IMR-90 (cell line): ENCODE measurements around the gene NKAIN2. TPM values are rescaled to one million over a fixed set of nuclear protein-coding genes. Genes with fewer than 3 reads are reported as not detected.
"Not testable (repeated sequence)": the region's sequence is repeated elsewhere in the genome, so short reads cannot be mapped to it uniquely, and the experiment has no call there.

ENCODE experiments used
- ATAC-seq: fragments of 200-7000 bp; cut with Tn5 transposase; 2 replicates; pipeline ENCODE4 v1.9.1; 2020; ENCODE audit warnings: low read depth, mild to moderate bottlenecking, moderate library complexity
- BruUV-seq: library from RNA; stranded (reverse); fragments of 400-500 nt; replicated peaks from 2 replicates; lab custom pipeline; 2021; lab: Mats Ljungman, UMichigan
- CTCF ChIA-PET: fragments of 300-600 bp; formaldehyde crosslinking; extraction: SDS; loops from one replicate; lab custom pipeline; 2021; ENCODE audit warnings: antibody characterized with exemption; lab: Yijun Ruan, JAX
- POLR2A ChIA-PET: fragments of 300-600 bp; sonication (Branson Sonifier 250); formaldehyde crosslinking; loops from one replicate; lab custom pipeline; 2022; ENCODE audit warnings: antibody characterized with exemption; ENCODE audit not compliant: unreplicated experiment; lab: Charles Lee
- DNase-seq: peaks from one replicate; pipeline ENCODE4 v3.0.0; 2013
- H2AFZ ChIP-seq: replicated peaks from 2 replicates; pipeline ENCODE3; 2013; ENCODE audit warnings: low read length, mild to moderate bottlenecking; ENCODE audit not compliant: poor library complexity
- H2AK5ac ChIP-seq: 2 replicates; pipeline ENCODE4 v1.6.1; 2013; ENCODE audit warnings: low read depth, low read length, inconsistent platforms
- H2AK9ac ChIP-seq: replicated peaks from 2 replicates; pipeline ENCODE3; 2013; ENCODE audit warnings: mild to moderate bottlenecking, low read depth, low read length, moderate library complexity; ENCODE audit not compliant: poor library complexity
- H2BK120ac ChIP-seq: 2 replicates; pipeline ENCODE4 v1.6.1; 2013; ENCODE audit warnings: low read depth, low read length, inconsistent platforms
- H2BK15ac ChIP-seq: 3 replicates; pipeline ENCODE4 v1.6.1; 2013; ENCODE audit warnings: low read depth, low read length, inconsistent platforms
- H2BK20ac ChIP-seq: 2 replicates; pipeline ENCODE4 v1.6.1; 2013; ENCODE audit warnings: low read depth, mild to moderate bottlenecking, inconsistent platforms, low read length, moderate library complexity
- H2BK5ac ChIP-seq: 2 replicates; pipeline ENCODE4 v1.6.1; 2013; ENCODE audit warnings: mild to moderate bottlenecking, low read depth, low read length, inconsistent platforms; ENCODE audit not compliant: poor library complexity, severe bottlenecking
- H3K14ac ChIP-seq: replicated peaks from 2 replicates; pipeline ENCODE4 v1.6.1; 2013; ENCODE audit warnings: low read depth, low read length, inconsistent platforms
- H3K18ac ChIP-seq: 2 replicates; pipeline ENCODE4 v1.6.1; 2013; ENCODE audit warnings: low read depth, low read length, control low read depth
- H3K23ac ChIP-seq: 2 replicates; pipeline ENCODE4 v1.6.1; 2013; ENCODE audit warnings: low read depth, low read length, inconsistent platforms
- H3K27ac ChIP-seq: 2 replicates; pipeline ENCODE4 v1.5.1; 2013; ENCODE audit warnings: mild to moderate bottlenecking, control low read depth, low read length; ENCODE audit not compliant: insufficient read depth
- H3K27me3 ChIP-seq: 2 replicates; pipeline ENCODE4 v1.6.1; 2013; ENCODE audit warnings: low read length; ENCODE audit not compliant: control insufficient read depth, insufficient read depth
- H3K36me3 ChIP-seq: 2 replicates; pipeline ENCODE4 v1.6.1; 2013; ENCODE audit warnings: low read length, mixed read lengths; ENCODE audit not compliant: control insufficient read depth, insufficient read depth
- H3K4ac ChIP-seq: 2 replicates; pipeline ENCODE4 v1.6.1; 2013; ENCODE audit warnings: low read depth, low read length, inconsistent platforms
- H3K4me1 ChIP-seq: 2 replicates; pipeline ENCODE4 v1.6.1; 2013; ENCODE audit warnings: low read length, mixed read lengths; ENCODE audit not compliant: control insufficient read depth, insufficient read depth
- H3K4me2 ChIP-seq: 2 replicates; pipeline ENCODE4 v1.6.1; 2013; ENCODE audit warnings: low read depth, mild to moderate bottlenecking, control low read depth, low read length, moderate library complexity
- H3K4me3 ChIP-seq: 2 replicates; pipeline ENCODE4 v1.5.1; 2013; ENCODE audit warnings: low read depth, mild to moderate bottlenecking, control low read depth, low read length, moderate library complexity; ENCODE audit not compliant: insufficient read depth
- H3K56ac ChIP-seq: 2 replicates; pipeline ENCODE4 v1.6.1; 2013; ENCODE audit warnings: low read length, inconsistent platforms; ENCODE audit not compliant: insufficient read depth; ENCODE audit errors: extremely low read depth
- H3K79me1 ChIP-seq, 2 experiments: 2 replicates each; pipeline ENCODE4 v1.6.1; 2013; ENCODE audit warnings: low read length in 2 of 2, inconsistent platforms in 1 of 2, low read depth in 1 of 2
- H3K9ac ChIP-seq: 2 replicates; pipeline ENCODE4 v1.6.1; 2013; ENCODE audit warnings: low read depth, low read length, control low read depth
- H3K9me1 ChIP-seq: 2 replicates; pipeline ENCODE4 v1.6.1; 2013; ENCODE audit warnings: low read length, inconsistent platforms; ENCODE audit not compliant: insufficient read depth
- H3K9me3 ChIP-seq: 2 replicates; pipeline ENCODE4 v1.6.1; 2013; ENCODE audit warnings: low read length; ENCODE audit not compliant: control insufficient read depth, insufficient read depth
- H4K20me1 ChIP-seq: 2 replicates; pipeline ENCODE4 v1.6.1; 2013; ENCODE audit warnings: low read length, inconsistent platforms; ENCODE audit not compliant: insufficient read depth
- H4K5ac ChIP-seq: 2 replicates; pipeline ENCODE4 v1.6.1; 2013; ENCODE audit warnings: mild to moderate bottlenecking, low read depth, low read length, control low read depth
- H4K8ac ChIP-seq, 2 experiments: 2 replicates each; pipeline ENCODE4 v1.6.1; 2013; ENCODE audit warnings: low read depth in 2 of 2, low read length in 2 of 2, control low read depth in 1 of 2, inconsistent platforms in 1 of 2
- H4K91ac ChIP-seq: 2 replicates; pipeline ENCODE4 v1.6.1; 2013; ENCODE audit warnings: low read depth, low read length, inconsistent platforms; ENCODE audit not compliant: insufficient read depth
- CEBPB ChIP-seq: IDR thresholded peaks from 2 replicates; pipeline ENCODE4 v1.6.1; 2012; ENCODE audit warnings: low read depth, low read length, improper control_type of control experiment
- MAZ ChIP-seq: IDR thresholded peaks from 2 replicates; pipeline ENCODE4 v1.6.1; 2012; ENCODE audit warnings: low read depth, mild to moderate bottlenecking, low read length, improper control_type of control experiment, moderate library complexity, borderline replicate concordance
- MXI1 ChIP-seq: IDR thresholded peaks from 2 replicates; pipeline ENCODE4 v1.6.1; 2012; ENCODE audit warnings: low read depth, mild to moderate bottlenecking, low read length, moderate library complexity, borderline replicate concordance
- RFX5 ChIP-seq: IDR thresholded peaks from 2 replicates; pipeline ENCODE4 v1.8.0; 2012; ENCODE audit warnings: low read depth, mild to moderate bottlenecking, low read length, moderate library complexity
- WGBS, 2 experiments: methylation state at CpG; one replicate each; pipeline versions ENCODE4 v1.1.5 to v1.1.7; 2013; ENCODE audit warnings: missing lambda C conversion rate in 2 of 2; ENCODE audit not compliant: insufficient read length in 1 of 2; ENCODE audit errors: extremely low coverage in 2 of 2; 5-methylcytosine and 5-hydroxymethylcytosine counted together
- dilution Hi-C: fragments of 300-500 bp; cut with HindIII; formaldehyde crosslinking; loops from one replicate; pipeline ENCODE4 v1.14.3; 2018; ENCODE audit warnings: low sequenced_read_pairs; ENCODE audit not compliant: unreplicated experiment
- in situ Hi-C: fragments of 300-500 bp; cut with MboI; formaldehyde crosslinking; loops from 3 replicates; pipeline ENCODE4 v1.14.3; 2019; ENCODE audit warnings: low sequenced_read_pairs, inconsistent platforms, mixed read lengths
- intact Hi-C: fragments of 100-400 bp; cut with micrococcal nuclease; formaldehyde crosslinking; loops from 2 replicates; pipeline ENCODE4 v1.10.0; 2022
- polyA plus RNA-seq, 3 experiments: library from polyadenylated mRNA; depleted of rRNA; stranded (reverse); fragments of >200 nt; gene quantifications; 2 replicates each; pipeline ENCODE4 v1.2.3, GENCODE V29; 2012; ENCODE audit warnings: low replicate concordance in 1 of 3
- total RNA-seq: library from RNA; depleted of rRNA; stranded (reverse); fragments of >200 nt; gene quantifications from 2 replicates; pipeline ENCODE4 v1.2.3, GENCODE V29; 2012

NKAIN2 gene
- total and polyA plus RNA-seq, 2 of the 4 experiments (the other 2 are of a cell fraction): not detected

DNA sequence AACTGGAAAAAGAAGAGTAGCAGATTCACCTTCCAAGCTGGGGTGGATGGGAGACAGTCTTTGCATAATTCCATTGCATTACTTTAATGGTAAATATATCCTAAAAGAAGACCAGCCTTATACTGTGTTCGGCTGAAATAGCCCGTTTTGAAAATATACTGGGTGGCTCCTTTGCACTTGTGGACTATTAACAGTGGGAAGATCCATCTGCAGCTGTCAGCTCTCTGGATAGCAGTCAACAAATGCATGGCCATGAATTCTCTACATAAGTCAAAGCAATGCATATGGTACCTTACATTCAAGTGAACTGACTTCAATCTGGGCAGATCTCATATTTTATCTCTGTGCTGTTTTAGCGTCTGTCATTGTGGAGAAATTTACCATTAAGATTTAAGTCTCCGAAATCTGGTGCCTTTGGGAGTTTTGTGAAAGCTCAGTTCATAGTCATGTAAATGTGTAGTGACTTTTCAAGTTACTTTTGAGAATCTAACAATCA is 758.0 kb downstream of the NKAIN2 start:
- TF ChIP-seq RFX5 (no peak), MAZ (no peak), MXI1 (no peak), CEBPB (no peak)
- dilution Hi-C loops (no loop called here), in situ Hi-C loops (no loop called here), intact Hi-C loops (no loop called here)
- no peaks in the 10 kb centered on the region for H3K36me3 ChIP-seq
- H2BK20ac ChIP-seq: no peak overlapping the region
- H2AFZ ChIP-seq: no peak overlapping the region
- H3K27me3 ChIP-seq: no peaks in the 10 kb centered on the region
- no peak overlapping the region for H3K18ac ChIP-seq
- no TSS peak for BruUV-seq
- no peaks in the 10 kb centered on the region for H3K4me1 ChIP-seq
- WGBS, 2 experiments: no CpG with 5 or more reads among the region's 4 CpGs
- no peaks in the 10 kb centered on the region for H3K9me3 ChIP-seq
- H4K91ac ChIP-seq: no peak overlapping the region
- ChIA-PET CTCF (interaction anchor here (0.6 kb wide), 1 partner anchor 1153 kb away, joined by 5 read pairs; no protein-coding TSS in a partner anchor), POLR2A (no interaction called here)
- no peak overlapping the region for H3K56ac ChIP-seq
- no peak overlapping the region for H3K4ac ChIP-seq
- no peak overlapping the region for H3K4me2 ChIP-seq
- no peaks in the 10 kb centered on the region for H3K79me1 ChIP-seq
- H3K27ac ChIP-seq: no peak overlapping the region
- no peak overlapping the region for H2BK15ac ChIP-seq
- DNase-seq (no peak), ATAC-seq (no peak)
- no peak overlapping the region for H4K5ac ChIP-seq
- H3K9ac ChIP-seq: no peak overlapping the region
- H3K4me3 ChIP-seq: no peak overlapping the region
- H2AK9ac ChIP-seq: no peak overlapping the region
- no peak overlapping the region for H3K14ac ChIP-seq
- no peaks in the 10 kb centered on the region for H4K20me1 ChIP-seq
- no peak overlapping the region for H2BK120ac ChIP-seq
- no peak overlapping the region for H2BK5ac ChIP-seq
- no peak overlapping the region for H3K23ac ChIP-seq
- H3K9me1 ChIP-seq: no peaks in the 10 kb centered on the region
- H4K8ac ChIP-seq: no peak overlapping the region
- no peak overlapping the region for H2AK5ac ChIP-seq

DNA sequence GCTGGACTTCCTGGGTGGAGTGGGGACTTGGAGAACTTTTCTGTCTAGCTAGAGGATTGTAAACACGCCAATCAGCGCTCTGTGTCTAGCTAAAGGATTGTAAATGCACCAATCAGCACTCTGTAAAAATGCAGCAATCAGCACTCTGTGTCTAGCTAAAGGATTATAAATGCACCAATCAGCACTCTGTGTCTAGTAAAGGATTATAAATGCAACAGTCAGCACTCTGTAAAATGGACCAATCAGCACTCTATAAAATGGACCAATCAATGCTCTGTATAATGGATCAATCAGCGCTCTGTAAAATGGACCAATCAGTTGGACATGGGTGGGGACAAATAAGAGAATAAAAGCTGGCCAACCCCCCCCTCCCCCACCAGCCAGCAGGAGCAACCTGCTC is 760.5 kb downstream of the NKAIN2 start:
- H4K8ac ChIP-seq, dilution Hi-C loops, H4K5ac ChIP-seq, H2AK5ac ChIP-seq, H2BK120ac ChIP-seq, H4K91ac ChIP-seq, in situ Hi-C loops, intact Hi-C loops, H3K4ac ChIP-seq, CTCF ChIA-PET, H3K27me3 ChIP-seq, H3K56ac ChIP-seq, H3K14ac ChIP-seq, DNase-seq, H2BK5ac ChIP-seq, ATAC-seq, BruUV-seq, H3K4me3 ChIP-seq, H3K4me2 ChIP-seq, H3K79me1 ChIP-seq, H2BK20ac ChIP-seq, POLR2A ChIA-PET, H3K27ac ChIP-seq, H3K9ac ChIP-seq, H3K9me1 ChIP-seq, H3K36me3 ChIP-seq, H4K20me1 ChIP-seq, H2BK15ac ChIP-seq, H3K23ac ChIP-seq, H3K9me3 ChIP-seq, H2AK9ac ChIP-seq, H2AFZ ChIP-seq, H3K18ac ChIP-seq, H3K4me1 ChIP-seq: not testable (repeated sequence)
- no CpG with 5 or more reads among the region's 3 CpGs for WGBS, 2 experiments
